Panc1 (cell line): Measurements from ENCODE around the gene SERPINB10. TPM values are rescaled to one million over a fixed set of nuclear protein-coding genes. Genes with fewer than 3 reads are reported as not detected.

Source experiments
- ATAC-seq: fragments of 200-7000 bp; cut with Tn5 transposase; 2 replicates; pipeline ENCODE4 v1.9.1; 2020; ENCODE audit warnings: mild to moderate bottlenecking, moderate library complexity
- BruUV-seq: library from RNA; stranded (reverse); fragments of 400-500 nt; replicated peaks from 2 replicates; lab custom pipeline; 2021; lab: Mats Ljungman, UMichigan
- CTCF ChIA-PET: fragments of 300-600 bp; sonication (Branson Sonifier 250); formaldehyde crosslinking; loops from one replicate; lab custom pipeline; 2022; ENCODE audit warnings: antibody characterized with exemption; lab: Charles Lee
- POLR2A ChIA-PET: fragments of 300-600 bp; sonication (Branson Sonifier 250); formaldehyde crosslinking; loops from one replicate; lab custom pipeline; 2022; ENCODE audit warnings: antibody characterized with exemption; lab: Charles Lee
- DNase-seq: peaks from one replicate; pipeline ENCODE4 v3.0.0-alpha.2; 2010; ENCODE audit warnings: low read depth, low spot score
- H3K27ac ChIP-seq: 2 replicates; pipeline ENCODE4 v1.5.1; 2011; ENCODE audit warnings: mild to moderate bottlenecking, low read length, inconsistent platforms
- H3K27me3 ChIP-seq: fragments of 200-500 bp; sonication (Bioruptor generic); 2 replicates; pipeline ENCODE4 v1.6.0; 2014; ENCODE audit warnings: low read length, inconsistent platforms; ENCODE audit not compliant: control insufficient read depth, insufficient read depth
- H3K36me3 ChIP-seq: fragments of 200-500 bp; sonication (Bioruptor generic); 2 replicates; pipeline ENCODE4 v1.5.1; 2014; ENCODE audit warnings: inconsistent platforms, mild to moderate bottlenecking, low read length, moderate library complexity; ENCODE audit not compliant: control insufficient read depth, insufficient read depth
- H3K4me1 ChIP-seq: 2 replicates; pipeline ENCODE4 v1.5.1; 2011; ENCODE audit warnings: inconsistent platforms, mild to moderate bottlenecking, low read length, moderate library complexity; ENCODE audit not compliant: control insufficient read depth, insufficient read depth
- H3K4me3 ChIP-seq, 2 experiments: 2 replicates each; pipeline ENCODE4 v1.5.1; 2011 to 2012; ENCODE audit warnings: low read depth in 2 of 2, low read length in 2 of 2, mild to moderate bottlenecking in 2 of 2, inconsistent platforms in 1 of 2, moderate library complexity in 1 of 2
- H3K9me3 ChIP-seq: fragments of 200-500 bp; sonication (Bioruptor generic); 2 replicates; pipeline ENCODE4 v1.5.1; 2014; ENCODE audit warnings: low read depth, mild to moderate bottlenecking, inconsistent platforms, low read length, moderate library complexity; ENCODE audit not compliant: control insufficient read depth, insufficient read depth
- CTCF ChIP-seq: fragments of 450-650 bp; IDR thresholded peaks from 2 replicates; pipeline ENCODE4 v1.5.1; 2017; ENCODE audit warnings: mild to moderate bottlenecking
- POLR2AphosphoS5 ChIP-seq: IDR thresholded peaks from 2 replicates; pipeline ENCODE4 v1.6.1; 2012; ENCODE audit warnings: mild to moderate bottlenecking, low read depth, low read length, moderate library complexity
- SIN3A ChIP-seq: IDR thresholded peaks from 2 replicates; pipeline ENCODE4 v1.6.1; 2012; ENCODE audit warnings: low read depth, mild to moderate bottlenecking, low read length, moderate library complexity, borderline replicate concordance; ENCODE audit not compliant: insufficient read depth
- TCF7L2 ChIP-seq: IDR thresholded peaks from 2 replicates; pipeline ENCODE4 v1.6.1; 2011; ENCODE audit warnings: mild to moderate bottlenecking, low read depth, low read length, inconsistent platforms
- in situ Hi-C: cut with HindIII; loops from 2 replicates; pipeline ENCODE4 v1.10.0; 2016; ENCODE audit warnings: low sequenced_read_pairs, low pct_unique_long_range_greater_than_20kb
- intact Hi-C: fragments of 100-400 bp; cut with micrococcal nuclease; formaldehyde crosslinking; loops from one replicate; pipeline ENCODE4 v1.10.0; 2022; ENCODE audit not compliant: unreplicated experiment
- total RNA-seq: library from RNA; stranded (reverse); gene quantifications from one replicate; pipeline ENCODE4 v1.2.1, GENCODE V29; 2021; ENCODE audit not compliant: unreplicated experiment
- TF ChIP-seq, protein P1 (sequence below), 2 experiments: IDR thresholded peaks; 2 replicates each; pipeline ENCODE4 v1.6.1; 2011 to 2012; ENCODE audit warnings: low read depth in 2 of 2, control low read depth in 1 of 2, low read length in 1 of 2, mild to moderate bottlenecking in 1 of 2, moderate library complexity in 1 of 2; ENCODE audit not compliant: insufficient read depth in 1 of 2

Gene SERPINB10
- total RNA-seq, 1 experiment from 2014 or later, result not detected

DNA sequence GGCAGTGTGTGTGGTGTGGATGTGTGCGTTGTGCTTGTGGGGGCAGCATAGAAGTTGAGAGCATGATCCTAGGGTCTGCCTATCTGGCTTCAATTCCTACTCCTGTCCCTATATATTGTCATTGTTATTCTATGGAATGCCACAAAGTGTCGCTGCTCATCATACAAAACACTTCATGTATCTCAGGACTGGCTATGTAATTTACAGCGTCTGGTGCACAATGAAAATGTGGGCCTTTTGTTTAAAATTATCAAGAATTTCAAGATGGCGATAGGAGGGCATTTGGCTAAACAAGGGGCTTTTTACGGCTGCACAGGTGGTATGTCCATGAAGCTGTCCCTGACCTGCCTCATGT, 16.8 kb upstream of the SERPINB10 start:
- H3K36me3 ChIP-seq, result no peaks in the 10 kb centered on the region
- no peak overlapping the region for H3K4me3 ChIP-seq
- BruUV-seq, result no TSS peak
- no peak overlapping the region for H3K27ac ChIP-seq
- in situ Hi-C loops, result no loop called here
- ATAC-seq, result peak; percentile 87
- no peak for DNase-seq
- H3K4me1 ChIP-seq, result no peaks in the 10 kb centered on the region
- H3K9me3 ChIP-seq, result no peaks in the 10 kb centered on the region
- ChIA-PET POLR2A (no interaction called here), CTCF (no interaction called here)
- TF ChIP-seq CTCF (peak; percentile 42), TCF7L2 (no peak)
- TF ChIP-seq, protein P1, sequence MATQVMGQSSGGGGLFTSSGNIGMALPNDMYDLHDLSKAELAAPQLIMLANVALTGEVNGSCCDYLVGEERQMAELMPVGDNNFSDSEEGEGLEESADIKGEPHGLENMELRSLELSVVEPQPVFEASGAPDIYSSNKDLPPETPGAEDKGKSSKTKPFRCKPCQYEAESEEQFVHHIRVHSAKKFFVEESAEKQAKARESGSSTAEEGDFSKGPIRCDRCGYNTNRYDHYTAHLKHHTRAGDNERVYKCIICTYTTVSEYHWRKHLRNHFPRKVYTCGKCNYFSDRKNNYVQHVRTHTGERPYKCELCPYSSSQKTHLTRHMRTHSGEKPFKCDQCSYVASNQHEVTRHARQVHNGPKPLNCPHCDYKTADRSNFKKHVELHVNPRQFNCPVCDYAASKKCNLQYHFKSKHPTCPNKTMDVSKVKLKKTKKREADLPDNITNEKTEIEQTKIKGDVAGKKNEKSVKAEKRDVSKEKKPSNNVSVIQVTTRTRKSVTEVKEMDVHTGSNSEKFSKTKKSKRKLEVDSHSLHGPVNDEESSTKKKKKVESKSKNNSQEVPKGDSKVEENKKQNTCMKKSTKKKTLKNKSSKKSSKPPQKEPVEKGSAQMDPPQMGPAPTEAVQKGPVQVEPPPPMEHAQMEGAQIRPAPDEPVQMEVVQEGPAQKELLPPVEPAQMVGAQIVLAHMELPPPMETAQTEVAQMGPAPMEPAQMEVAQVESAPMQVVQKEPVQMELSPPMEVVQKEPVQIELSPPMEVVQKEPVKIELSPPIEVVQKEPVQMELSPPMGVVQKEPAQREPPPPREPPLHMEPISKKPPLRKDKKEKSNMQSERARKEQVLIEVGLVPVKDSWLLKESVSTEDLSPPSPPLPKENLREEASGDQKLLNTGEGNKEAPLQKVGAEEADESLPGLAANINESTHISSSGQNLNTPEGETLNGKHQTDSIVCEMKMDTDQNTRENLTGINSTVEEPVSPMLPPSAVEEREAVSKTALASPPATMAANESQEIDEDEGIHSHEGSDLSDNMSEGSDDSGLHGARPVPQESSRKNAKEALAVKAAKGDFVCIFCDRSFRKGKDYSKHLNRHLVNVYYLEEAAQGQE (IDR thresholded peaks at IDR 0.05; ENCODE audit: insufficient read depth in 1 of 2, low read depth in 2 of 2, low read length in 1 of 2), result no peak
- intact Hi-C loops, result loop anchor here (1.0 to 5.0 kb wide), 3 partner anchors 45 to 101 kb away; no protein-coding TSS in a partner anchor
- H3K27me3 ChIP-seq, result no peaks in the 10 kb centered on the region

DNA sequence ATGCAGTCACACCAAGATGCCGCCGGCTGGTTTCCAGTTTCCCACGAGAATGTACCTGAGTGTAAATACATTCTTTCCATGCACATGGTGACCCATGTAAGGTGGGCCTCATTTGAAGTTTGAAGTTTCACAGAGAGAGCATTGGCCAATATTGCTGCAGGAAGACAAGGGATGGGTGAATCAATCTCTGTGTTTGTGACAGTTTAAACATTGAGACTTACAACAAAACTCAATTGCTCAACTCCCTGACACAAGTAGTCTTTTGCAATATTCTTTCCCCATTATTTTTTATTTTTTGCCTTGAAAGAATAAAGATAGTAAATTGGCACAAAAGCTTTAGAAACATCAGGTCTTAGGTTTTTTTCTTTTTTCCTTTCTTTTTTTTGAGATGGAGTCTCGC, 15.2 kb upstream of the SERPINB10 start:
- DNase-seq, result no peak
- in situ Hi-C loops, result no loop called here
- H3K4me1 ChIP-seq, result no peaks in the 10 kb centered on the region

More for the DNA sequence above, 15.2 kb upstream of the SERPINB10 start:
- no peak overlapping the region for H3K27ac ChIP-seq
- intact Hi-C loops, result loop anchor here (5.0 kb wide), 2 partner anchors 85 to 100 kb away; no protein-coding TSS in a partner anchor
- CTCF ChIA-PET, result no interaction called here
- H3K36me3 ChIP-seq, result no peaks in the 10 kb centered on the region
- POLR2A ChIA-PET, result no interaction called here
- BruUV-seq, result no TSS peak
- no peaks in the 10 kb centered on the region for H3K9me3 ChIP-seq
- H3K27me3 ChIP-seq, result no peaks in the 10 kb centered on the region
- no peak for ATAC-seq
- H3K4me3 ChIP-seq, result no peak overlapping the region
- TF ChIP-seq TCF7L2, result no peak
- TF ChIP-seq, protein P1 (IDR thresholded peaks at IDR 0.05; ENCODE audit: insufficient read depth in 1 of 2, low read depth in 2 of 2, low read length in 1 of 2), result no peak
- TF ChIP-seq SIN3A, result no peak
- TF ChIP-seq POLR2AphosphoS5, result no peak
- TF ChIP-seq CTCF, result no peak
